H1 (cell line): Measurements from ENCODE around the gene LIG1. TPM values are rescaled to one million over a fixed set of nuclear protein-coding genes. Genes with fewer than 3 reads are reported as not detected.

Source experiments
- CTCF ChIA-PET: fragments of 300-600 bp; sonication (Branson Sonifier 250); formaldehyde crosslinking; loops from one replicate; lab custom pipeline; 2021; ENCODE audit not compliant: partially characterized antibody; lab: Charles Lee
- POLR2A ChIA-PET: fragments of 300-600 bp; sonication (Branson Sonifier 250); formaldehyde crosslinking; loops from one replicate; lab custom pipeline; 2021; ENCODE audit warnings: inconsistent platforms; ENCODE audit not compliant: partially characterized antibody; lab: Charles Lee
- DNase-seq, 2 experiments: peaks; one replicate each; pipeline versions ENCODE4 v3.0.0 to v3.0.0-alpha.2; 2010 to 2022; ENCODE audit warnings: low spot score in 2 of 2, low read depth in 1 of 2, mixed read lengths in 1 of 2
- FAIRE-seq: peaks from 2 replicates; lab custom pipeline; 2011; peaks lifted over from hg19 to GRCh38; lab: Jason Lieb, UNC
- H2AFZ ChIP-seq: 2 replicates; pipeline ENCODE4 v1.8.1; 2012; ENCODE audit warnings: low read length, inconsistent platforms
- H2AK5ac ChIP-seq: 2 replicates; pipeline ENCODE4 v1.6.1; 2013; ENCODE audit warnings: low read depth, low read length
- H2BK120ac ChIP-seq: replicated peaks from 2 replicates; pipeline ENCODE3; 2013; ENCODE audit warnings: low read depth, low read length, inconsistent platforms
- H2BK12ac ChIP-seq: 2 replicates; pipeline ENCODE4 v1.6.1; 2013; ENCODE audit warnings: low read depth, low read length
- H2BK15ac ChIP-seq: 2 replicates; pipeline ENCODE4 v1.6.1; 2013; ENCODE audit warnings: low read length
- H2BK20ac ChIP-seq: 2 replicates; pipeline ENCODE4 v1.6.1; 2013; ENCODE audit warnings: low read length
- H2BK5ac ChIP-seq: 2 replicates; pipeline ENCODE4 v1.6.1; 2013; ENCODE audit warnings: low read depth, low read length
- H3K14ac ChIP-seq: 2 replicates; pipeline ENCODE4 v1.6.1; 2013; ENCODE audit warnings: inconsistent platforms; ENCODE audit not compliant: insufficient read length
- H3K18ac ChIP-seq: 2 replicates; pipeline ENCODE4 v1.6.1; 2013; ENCODE audit warnings: low read length; ENCODE audit errors: extremely low read depth
- H3K23ac ChIP-seq: 2 replicates; pipeline ENCODE4 v1.6.1; 2013; ENCODE audit warnings: inconsistent platforms; ENCODE audit not compliant: insufficient read length
- H3K23me2 ChIP-seq: 2 replicates; pipeline ENCODE4 v1.6.1; 2013; ENCODE audit warnings: low read depth, low read length
- H3K27ac ChIP-seq: 2 replicates; pipeline ENCODE4 v1.6.1; 2011; ENCODE audit warnings: low read depth, low read length, inconsistent platforms
- H3K27me3 ChIP-seq, 4 experiments: replicated peaks in 1 of 4; 1 replicate in 1 of 4; 2 replicates in 3 of 4; pipeline versions ENCODE4 v1.6.1 to v1.8.1; 2011 to 2013; ENCODE audit warnings: low read length in 3 of 4, mild to moderate bottlenecking in 3 of 4, inconsistent platforms in 2 of 4, mixed read lengths in 2 of 4, moderate library complexity in 1 of 4; ENCODE audit not compliant: control insufficient read depth in 3 of 4, insufficient read depth in 3 of 4; ENCODE audit errors: extremely low read depth in 1 of 4
- H3K36me3 ChIP-seq, 4 experiments: 2 replicates each; pipeline versions ENCODE4 v1.6.1 to v1.8.1; 2011 to 2013; ENCODE audit warnings: mild to moderate bottlenecking in 4 of 4, low read length in 3 of 4, moderate library complexity in 2 of 4, control low read depth in 1 of 4, inconsistent platforms in 1 of 4; ENCODE audit not compliant: insufficient read depth in 4 of 4, control insufficient read depth in 2 of 4
- H3K4ac ChIP-seq: replicated peaks from 2 replicates; pipeline ENCODE3; 2013; ENCODE audit warnings: low read length, low read depth, mixed read lengths, inconsistent platforms; ENCODE audit not compliant: insufficient read length
- H3K4me1 ChIP-seq, 4 experiments: replicated peaks in 1 of 4; 1 replicate in 1 of 4; 2 replicates in 3 of 4; pipeline versions ENCODE4 v1.6.1 to v1.8.1; 2011 to 2013; ENCODE audit warnings: low read length in 3 of 4, inconsistent platforms in 2 of 4, mixed read lengths in 1 of 4; ENCODE audit not compliant: insufficient read depth in 4 of 4, control insufficient read depth in 3 of 4
- H3K4me2 ChIP-seq, 2 experiments: 2 replicates each; pipeline versions ENCODE4 v1.6.1 to v1.8.1; 2011 to 2013; ENCODE audit warnings: low read depth in 2 of 2, low read length in 2 of 2, control low read depth in 1 of 2, inconsistent platforms in 1 of 2, mild to moderate bottlenecking in 1 of 2; ENCODE audit not compliant: insufficient read depth in 1 of 2
- H3K4me3 ChIP-seq, 4 experiments: fragments of 200-600, 300-600 bp in 1 of 4; sonication (generic), shearing (Covaris generic), sonication (Bioruptor Twin) in 1 of 4; 2 replicates each; pipeline versions ENCODE4 v1.5.1 to v1.8.1; 2011 to 2016; ENCODE audit warnings: low read length in 4 of 4, low read depth in 3 of 4, control low read depth in 2 of 4, inconsistent platforms in 2 of 4, mild to moderate bottlenecking in 2 of 4, mixed read lengths in 1 of 4, moderate library complexity in 1 of 4; ENCODE audit not compliant: insufficient read depth in 2 of 4; ENCODE audit errors: extremely low read depth in 1 of 4
- H3K56ac ChIP-seq: replicated peaks from 2 replicates; pipeline ENCODE3; 2013; ENCODE audit warnings: low read depth, mild to moderate bottlenecking, mixed read lengths, low read length, inconsistent platforms; ENCODE audit not compliant: insufficient read length
- H3K79me1 ChIP-seq: 2 replicates; pipeline ENCODE4 v1.6.1; 2013; ENCODE audit warnings: low read depth, low read length, control low read depth
- H3K79me2 ChIP-seq, 2 experiments: 2 replicates each; pipeline versions ENCODE4 v1.6.1 to v1.8.1; 2012 to 2013; ENCODE audit warnings: low read length in 2 of 2, mild to moderate bottlenecking in 2 of 2, inconsistent platforms in 1 of 2; ENCODE audit not compliant: insufficient read depth in 2 of 2, control insufficient read depth in 1 of 2
- H3K9ac ChIP-seq, 4 experiments: replicated peaks in 1 of 4; 1 replicate in 1 of 4; 2 replicates in 3 of 4; pipeline versions ENCODE4 v1.6.1 to v1.8.1; 2011 to 2013; ENCODE audit warnings: low read depth in 3 of 4, low read length in 3 of 4, control low read depth in 2 of 4, mild to moderate bottlenecking in 2 of 4, moderate library complexity in 2 of 4, inconsistent platforms in 1 of 4; ENCODE audit errors: extremely low read depth in 1 of 4
- H3K9me3 ChIP-seq, 2 experiments: 2 replicates each; pipeline versions ENCODE4 v1.6.1 to v1.8.1; 2012 to 2013; ENCODE audit warnings: mild to moderate bottlenecking in 2 of 2, moderate library complexity in 2 of 2, control low read depth in 1 of 2, inconsistent platforms in 1 of 2, low read depth in 1 of 2, low read length in 1 of 2, mixed read lengths in 1 of 2; ENCODE audit not compliant: insufficient read depth in 2 of 2
- H4K20me1 ChIP-seq, 2 experiments: replicated peaks in 1 of 2; 2 replicates each; pipeline versions ENCODE3 to v1.8.1; 2011 to 2013; ENCODE audit warnings: inconsistent platforms in 2 of 2, low read length in 2 of 2, mild to moderate bottlenecking in 1 of 2; ENCODE audit not compliant: insufficient read depth in 2 of 2, control insufficient read depth in 1 of 2
- H4K5ac ChIP-seq: 2 replicates; pipeline ENCODE4 v1.6.1; 2013; ENCODE audit warnings: low read length, low read depth, mixed read lengths, inconsistent platforms; ENCODE audit not compliant: insufficient read length
- H4K8ac ChIP-seq: 2 replicates; pipeline ENCODE4 v1.8.0; 2013; ENCODE audit warnings: mild to moderate bottlenecking, moderate library complexity, low read length, inconsistent platforms; ENCODE audit not compliant: insufficient read depth; ENCODE audit errors: extremely low read depth
- H4K91ac ChIP-seq: replicated peaks from 2 replicates; pipeline ENCODE3; 2013; ENCODE audit warnings: low read length, mixed read lengths, inconsistent platforms; ENCODE audit not compliant: insufficient read length
- BRCA1 ChIP-seq: IDR thresholded peaks from 2 replicates; pipeline ENCODE4 v1.6.1; 2012; ENCODE audit warnings: low read depth, low read length, improper control_type of control experiment
- HDAC6 ChIP-seq: IDR thresholded peaks from one replicate; pipeline ENCODE4 v1.7.1; 2012; ENCODE audit warnings: low read depth, mild to moderate bottlenecking, inconsistent platforms, low read length, moderate library complexity
- JUN ChIP-seq: IDR thresholded peaks from 2 replicates; pipeline ENCODE4 v1.6.1; 2011; ENCODE audit warnings: low read depth, mild to moderate bottlenecking, improper control_type of control experiment, low read length
- KDM4A ChIP-seq: IDR thresholded peaks from one replicate; pipeline ENCODE4 v1.7.1; 2012; ENCODE audit warnings: low read depth, mild to moderate bottlenecking, moderate library complexity, low read length, inconsistent platforms; ENCODE audit not compliant: severe bottlenecking
- RAD21 ChIP-seq, 2 experiments: IDR thresholded peaks in 1 of 2; conservative IDR thresholded peaks in 1 of 2; 2 replicates each; pipeline ENCODE4 v1.6.1; 2011; ENCODE audit warnings: low read depth in 2 of 2, low read length in 2 of 2, improper control_type of control experiment in 1 of 2, inconsistent platforms in 1 of 2, mild to moderate bottlenecking in 1 of 2, moderate library complexity in 1 of 2
- TAF7 ChIP-seq: optimal IDR thresholded peaks from 2 replicates; pipeline ENCODE3; 2011; ENCODE audit warnings: low read depth, mild to moderate bottlenecking, inconsistent platforms, low read length, moderate library complexity, borderline replicate concordance
- WGBS, 2 experiments: shearing (Covaris generic) in 1 of 2; methylation state at CpG; one replicate each; pipeline versions ENCODE4 v1.1.6 to v1.1.7; 2013 to 2015; ENCODE audit warnings: low lambda C conversion rate in 2 of 2, mixed read lengths in 2 of 2, inconsistent platforms in 1 of 2, low coverage in 1 of 2, missing lambda C conversion rate in 1 of 2; ENCODE audit not compliant: insufficient replicate concordance in 2 of 2, insufficient coverage in 1 of 2, insufficient read length in 1 of 2; ENCODE audit errors: extremely low coverage in 1 of 2, missing lambda C conversion rate in 1 of 2; 5-methylcytosine and 5-hydroxymethylcytosine counted together
- polyA plus RNA-seq, 7 experiments: library from polyadenylated mRNA; depleted of rRNA in 3 of 7; stranded (reverse) in 5 of 7; unstranded in 2 of 7; fragments of >200 nt in 5 of 7; fragments of 200-250 nt in 2 of 7; gene quantifications; 1 replicate in 5 of 7; 2 replicates in 1 of 7; 4 replicates in 1 of 7; pipeline versions ENCODE4 v1.2.1 to v1.2.3, GENCODE V29; 2011 to 2013; ENCODE audit warnings: missing spikeins in 2 of 7, mixed read lengths in 2 of 7
- total RNA-seq: library from RNA; stranded (reverse); fragmentation: NEBNext Ultra II Directional; extraction: Animal tissue kit (Norgen Biotek cat#: 25700); gene quantifications from 2 replicates; pipeline ENCODE4 v1.2.1, GENCODE V29; 2021
- TF ChIP-seq, protein P1 (sequence below): IDR thresholded peaks from 2 replicates; pipeline ENCODE4 v1.6.1; 2012; ENCODE audit warnings: inconsistent platforms
- TF ChIP-seq, protein P2 (sequence below), 3 experiments: IDR thresholded peaks; 1 replicate in 2 of 3; 2 replicates in 1 of 3; pipeline versions ENCODE4 v1.5.1 to v1.6.1; 2011; ENCODE audit warnings: low read length in 3 of 3, mild to moderate bottlenecking in 3 of 3, inconsistent platforms in 2 of 3, low read depth in 1 of 3, moderate library complexity in 1 of 3; ENCODE audit not compliant: insufficient read depth in 1 of 3; ENCODE audit errors: control extremely low read depth in 1 of 3

LIG1 gene
- total and polyA plus RNA-seq, 2 of the 8 experiments (the other 6 are each of a cell fraction or from before 2014, with no cell fraction given) = 67.6 to 113 TPM

DNA sequence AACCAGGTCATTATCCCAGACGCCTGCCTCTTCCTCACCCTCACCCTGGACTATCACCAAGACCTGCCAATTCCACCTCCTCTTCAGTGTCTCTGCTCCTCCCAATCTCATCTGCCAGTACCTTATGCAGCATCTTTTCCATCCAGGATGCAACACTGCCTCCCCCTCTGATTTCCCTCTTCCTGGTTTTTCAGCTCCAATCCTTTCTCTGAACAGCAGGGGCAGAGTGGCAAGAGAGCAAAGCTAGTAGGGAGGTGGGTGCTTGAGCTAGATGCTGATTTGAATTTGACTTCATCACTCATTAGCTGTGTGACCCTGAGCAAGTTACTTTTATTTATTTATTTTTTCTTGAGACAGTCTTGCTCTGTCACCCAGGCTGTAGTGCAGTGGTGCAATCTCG lies 100.7 kb downstream of the LIG1 start:
- H3K4me2 ChIP-seq = no peak overlapping the region
- H2BK20ac ChIP-seq = no peak overlapping the region
- TF ChIP-seq HDAC6 (no peak), BRCA1 (no peak), KDM4A (no peak), TAF7 (no peak), RAD21 (IDR thresholded peaks at IDR 0.05 in 1 of 2, conservative IDR thresholded peaks at IDR 0.05 in 1 of 2; ENCODE audit: low read depth in 2 of 2, low read length in 2 of 2) (peak; percentile 16 to 50; a peak in 3 of 4 replicates), JUN (no peak)
- TF ChIP-seq, protein P1, sequence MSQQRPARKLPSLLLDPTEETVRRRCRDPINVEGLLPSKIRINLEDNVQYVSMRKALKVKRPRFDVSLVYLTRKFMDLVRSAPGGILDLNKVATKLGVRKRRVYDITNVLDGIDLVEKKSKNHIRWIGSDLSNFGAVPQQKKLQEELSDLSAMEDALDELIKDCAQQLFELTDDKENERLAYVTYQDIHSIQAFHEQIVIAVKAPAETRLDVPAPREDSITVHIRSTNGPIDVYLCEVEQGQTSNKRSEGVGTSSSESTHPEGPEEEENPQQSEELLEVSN = no peak
- TF ChIP-seq, protein P2, sequence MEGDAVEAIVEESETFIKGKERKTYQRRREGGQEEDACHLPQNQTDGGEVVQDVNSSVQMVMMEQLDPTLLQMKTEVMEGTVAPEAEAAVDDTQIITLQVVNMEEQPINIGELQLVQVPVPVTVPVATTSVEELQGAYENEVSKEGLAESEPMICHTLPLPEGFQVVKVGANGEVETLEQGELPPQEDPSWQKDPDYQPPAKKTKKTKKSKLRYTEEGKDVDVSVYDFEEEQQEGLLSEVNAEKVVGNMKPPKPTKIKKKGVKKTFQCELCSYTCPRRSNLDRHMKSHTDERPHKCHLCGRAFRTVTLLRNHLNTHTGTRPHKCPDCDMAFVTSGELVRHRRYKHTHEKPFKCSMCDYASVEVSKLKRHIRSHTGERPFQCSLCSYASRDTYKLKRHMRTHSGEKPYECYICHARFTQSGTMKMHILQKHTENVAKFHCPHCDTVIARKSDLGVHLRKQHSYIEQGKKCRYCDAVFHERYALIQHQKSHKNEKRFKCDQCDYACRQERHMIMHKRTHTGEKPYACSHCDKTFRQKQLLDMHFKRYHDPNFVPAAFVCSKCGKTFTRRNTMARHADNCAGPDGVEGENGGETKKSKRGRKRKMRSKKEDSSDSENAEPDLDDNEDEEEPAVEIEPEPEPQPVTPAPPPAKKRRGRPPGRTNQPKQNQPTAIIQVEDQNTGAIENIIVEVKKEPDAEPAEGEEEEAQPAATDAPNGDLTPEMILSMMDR (IDR thresholded peaks at IDR 0.05; ENCODE audit: control extremely low read depth in 1 of 3, insufficient read depth in 1 of 3, low read depth in 1 of 3, low read length in 3 of 3) = peak; percentile 25 to 55 (median 41); a peak in 3 of 4 replicates
- DNase-seq (no peak), FAIRE-seq (peak; percentile 83)
- no peak overlapping the region for H2BK12ac ChIP-seq
- ChIA-PET POLR2A (interaction anchor here (0.8 to 0.9 kb wide), 3 partner anchors 9 to 15 kb away, joined by 3 read pairs; no protein-coding TSS in a partner anchor), CTCF (interaction anchor here (0.5 to 1.9 kb wide), 17 partner anchors 10 to 278 kb away, joined by 3 to 17 read pairs (median 4); no protein-coding TSS in a partner anchor)
- no peak overlapping the region for H3K9ac ChIP-seq
- H3K36me3 ChIP-seq = no peaks in the 10 kb centered on the region
- 86% methylated on average over 2 of the region's 2 CpGs; no CpG with 5 or more reads in 1 of the 2 experiments for WGBS, 2 experiments
- no peak overlapping the region for H3K4me3 ChIP-seq
- H3K79me1 ChIP-seq = no peaks in the 10 kb centered on the region
- H3K56ac ChIP-seq = no peak overlapping the region
- H2BK120ac ChIP-seq = no peak overlapping the region
- H3K23ac ChIP-seq = no peak overlapping the region
- no peak overlapping the region for H3K4ac ChIP-seq
- H2AFZ ChIP-seq = no peak overlapping the region
- no peak overlapping the region for H2BK15ac ChIP-seq
- H3K27ac ChIP-seq = no peak overlapping the region
- H4K20me1 ChIP-seq = no peaks in the 10 kb centered on the region
- H3K27me3 ChIP-seq = no peaks in the 10 kb centered on the region
- H3K79me2 ChIP-seq = no peaks in the 10 kb centered on the region
- no peak overlapping the region; the same call in 1 of the 2 replicates for H3K18ac ChIP-seq
- no peak overlapping the region for H4K5ac ChIP-seq
- no peak overlapping the region for H2BK5ac ChIP-seq
- 0 out of 7 replicates have a peak, but pooled peaks cover 0 to 2% (median 0%) of the 10 kb centered on the region in 4 experiments for H3K4me1 ChIP-seq
- no peak overlapping the region for H4K91ac ChIP-seq
- H3K23me2 ChIP-seq = no peaks in the 10 kb centered on the region
- no peak overlapping the region for H4K8ac ChIP-seq
- no peaks in the 10 kb centered on the region for H3K9me3 ChIP-seq
- H2AK5ac ChIP-seq = no peak overlapping the region
- H3K14ac ChIP-seq = no peak overlapping the region
